Measurements from ENCODE around the gene ST3GAL6.

ST3GAL6 gene

DNA sequence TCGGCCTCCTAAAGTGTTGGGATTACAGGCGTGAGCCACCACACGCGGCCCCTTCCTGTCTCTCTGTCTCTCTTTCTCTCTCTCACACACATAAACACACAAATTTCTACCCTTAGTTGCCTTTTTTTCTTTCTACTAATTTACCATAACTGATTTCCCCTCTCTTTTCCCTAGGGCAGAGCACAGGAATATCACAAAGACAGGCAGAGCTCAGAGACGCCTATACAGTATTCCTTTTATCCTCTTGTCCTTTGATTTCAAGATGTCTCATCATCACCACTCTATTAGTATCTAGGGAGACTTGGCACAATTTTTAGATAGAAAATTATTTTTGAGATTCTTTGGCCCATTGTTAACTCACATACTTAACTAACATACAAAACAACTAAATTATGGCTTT, 25.8 kb upstream of the ST3GAL6 start:
- H3K27me3 ChIP-seq (ENCODE audit: control insufficient read depth, low read length), result peaks cover 19% of the 10 kb centered on the region
- H3K79me2 ChIP-seq (ENCODE audit: control insufficient read depth, low read length), result no peaks in the 10 kb centered on the region
- no peaks in the 10 kb centered on the region for H3K9me2 ChIP-seq (replicated peaks; ENCODE audit: control insufficient read depth, low read length)
- no peaks in the 10 kb centered on the region for H3F3A ChIP-seq (ENCODE audit: control insufficient read depth, insufficient read depth)
- no peak overlapping the region for H3K4me2 ChIP-seq (ENCODE audit: low read length)
- H4K20me1 ChIP-seq (ENCODE audit: control insufficient read depth, insufficient read depth, low read depth, low read length), result no peaks in the 10 kb centered on the region
- H3K4me3 ChIP-seq (ENCODE audit: low read length), result no peak overlapping the region
- H3K4me1 ChIP-seq (ENCODE audit: control insufficient read depth, low read length), result no peaks in the 10 kb centered on the region; the same call in 1 of the 2 replicates
- no peak overlapping the region for H3K27ac ChIP-seq (ENCODE audit: low read depth, low read length)
- TF ChIP-seq, protein P1, sequence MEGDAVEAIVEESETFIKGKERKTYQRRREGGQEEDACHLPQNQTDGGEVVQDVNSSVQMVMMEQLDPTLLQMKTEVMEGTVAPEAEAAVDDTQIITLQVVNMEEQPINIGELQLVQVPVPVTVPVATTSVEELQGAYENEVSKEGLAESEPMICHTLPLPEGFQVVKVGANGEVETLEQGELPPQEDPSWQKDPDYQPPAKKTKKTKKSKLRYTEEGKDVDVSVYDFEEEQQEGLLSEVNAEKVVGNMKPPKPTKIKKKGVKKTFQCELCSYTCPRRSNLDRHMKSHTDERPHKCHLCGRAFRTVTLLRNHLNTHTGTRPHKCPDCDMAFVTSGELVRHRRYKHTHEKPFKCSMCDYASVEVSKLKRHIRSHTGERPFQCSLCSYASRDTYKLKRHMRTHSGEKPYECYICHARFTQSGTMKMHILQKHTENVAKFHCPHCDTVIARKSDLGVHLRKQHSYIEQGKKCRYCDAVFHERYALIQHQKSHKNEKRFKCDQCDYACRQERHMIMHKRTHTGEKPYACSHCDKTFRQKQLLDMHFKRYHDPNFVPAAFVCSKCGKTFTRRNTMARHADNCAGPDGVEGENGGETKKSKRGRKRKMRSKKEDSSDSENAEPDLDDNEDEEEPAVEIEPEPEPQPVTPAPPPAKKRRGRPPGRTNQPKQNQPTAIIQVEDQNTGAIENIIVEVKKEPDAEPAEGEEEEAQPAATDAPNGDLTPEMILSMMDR (IDR thresholded peaks at IDR 0.05; ENCODE audit: low read depth, low read length, poor library complexity, severe bottlenecking), result no peak
- no peak for TF ChIP-seq EZH2phosphoT487 (IDR thresholded peaks at IDR 0.05; ENCODE audit: borderline replicate concordance, low read length)
- H3K9me3 ChIP-seq (ENCODE audit: control insufficient read depth, insufficient read depth, low read length), result no peaks in the 10 kb centered on the region
- H3K36me3 ChIP-seq (ENCODE audit: control insufficient read depth, low read length), result no peaks in the 10 kb centered on the region

- H3K4me3 ChIP-seq (ENCODE audit: low read length), result no peak overlapping the region
- H3F3A ChIP-seq (ENCODE audit: control insufficient read depth, insufficient read depth), result no peaks in the 10 kb centered on the region
- TF ChIP-seq, protein P1 (IDR thresholded peaks at IDR 0.05; ENCODE audit: low read depth, low read length, poor library complexity, severe bottlenecking), result no peak
- no peak for TF ChIP-seq EZH2phosphoT487 (IDR thresholded peaks at IDR 0.05; ENCODE audit: borderline replicate concordance, low read length)
- H3K9me2 ChIP-seq (replicated peaks; ENCODE audit: control insufficient read depth, low read length), result no peaks in the 10 kb centered on the region
- no peaks in the 10 kb centered on the region for H3K36me3 ChIP-seq (ENCODE audit: control insufficient read depth, low read length)
- no peaks in the 10 kb centered on the region for H4K20me1 ChIP-seq (ENCODE audit: control insufficient read depth, insufficient read depth, low read depth, low read length)
- H3K79me2 ChIP-seq (ENCODE audit: control insufficient read depth, low read length), result no peaks in the 10 kb centered on the region
- H3K4me2 ChIP-seq (ENCODE audit: low read length), result no peak overlapping the region
- H3K27me3 ChIP-seq (ENCODE audit: control insufficient read depth, low read length), result no peaks in the 10 kb centered on the region; the same call in 1 of the 2 replicates
- no peaks in the 10 kb centered on the region for H3K9me3 ChIP-seq (ENCODE audit: control insufficient read depth, insufficient read depth, low read length)
- H3K4me1 ChIP-seq (ENCODE audit: control insufficient read depth, low read length), result no peaks in the 10 kb centered on the region
- H3K27ac ChIP-seq (ENCODE audit: low read depth, low read length), result no peak overlapping the region
These were observed 23.9 kb upstream of the ST3GAL6 start for GRCh38 chr3:98739266-98739665.

GRCh38 chr3:98740324-98740723, 22.8 kb upstream of the ST3GAL6 start:
- no peaks in the 10 kb centered on the region for H3K4me1 ChIP-seq (ENCODE audit: control insufficient read depth, low read length)
- TF ChIP-seq, protein P1 (IDR thresholded peaks at IDR 0.05; ENCODE audit: low read depth, low read length, poor library complexity, severe bottlenecking), result no peak
- no peak for TF ChIP-seq EZH2phosphoT487 (IDR thresholded peaks at IDR 0.05; ENCODE audit: borderline replicate concordance, low read length)
- H3K36me3 ChIP-seq (ENCODE audit: control insufficient read depth, low read length), result no peaks in the 10 kb centered on the region
- no peaks in the 10 kb centered on the region for H3K9me2 ChIP-seq (replicated peaks; ENCODE audit: control insufficient read depth, low read length)
- no peaks in the 10 kb centered on the region for H3K27me3 ChIP-seq (ENCODE audit: control insufficient read depth, low read length)
- no peaks in the 10 kb centered on the region for H4K20me1 ChIP-seq (ENCODE audit: control insufficient read depth, insufficient read depth, low read depth, low read length)
- H3F3A ChIP-seq (ENCODE audit: control insufficient read depth, insufficient read depth), result no peaks in the 10 kb centered on the region
- no peak overlapping the region for H3K27ac ChIP-seq (ENCODE audit: low read depth, low read length)
- H3K9me3 ChIP-seq (ENCODE audit: control insufficient read depth, insufficient read depth, low read length), result no peaks in the 10 kb centered on the region
- no peaks in the 10 kb centered on the region for H3K79me2 ChIP-seq (ENCODE audit: control insufficient read depth, low read length)
- no peak overlapping the region for H3K4me2 ChIP-seq (ENCODE audit: low read length)
- no peak overlapping the region for H3K4me3 ChIP-seq (ENCODE audit: low read length)

All from DOHH2 (cell line).